HPDE6-E6E7 (cell line): Measurements from ENCODE around the gene ITPRID1.

Experiments
- DNase-seq: peaks from one replicate; pipeline ENCODE4 v3.0.0; 2011; ENCODE audit warnings: missing footprints; ENCODE audit errors: extremely low spot score

ITPRID1 gene

DNA sequence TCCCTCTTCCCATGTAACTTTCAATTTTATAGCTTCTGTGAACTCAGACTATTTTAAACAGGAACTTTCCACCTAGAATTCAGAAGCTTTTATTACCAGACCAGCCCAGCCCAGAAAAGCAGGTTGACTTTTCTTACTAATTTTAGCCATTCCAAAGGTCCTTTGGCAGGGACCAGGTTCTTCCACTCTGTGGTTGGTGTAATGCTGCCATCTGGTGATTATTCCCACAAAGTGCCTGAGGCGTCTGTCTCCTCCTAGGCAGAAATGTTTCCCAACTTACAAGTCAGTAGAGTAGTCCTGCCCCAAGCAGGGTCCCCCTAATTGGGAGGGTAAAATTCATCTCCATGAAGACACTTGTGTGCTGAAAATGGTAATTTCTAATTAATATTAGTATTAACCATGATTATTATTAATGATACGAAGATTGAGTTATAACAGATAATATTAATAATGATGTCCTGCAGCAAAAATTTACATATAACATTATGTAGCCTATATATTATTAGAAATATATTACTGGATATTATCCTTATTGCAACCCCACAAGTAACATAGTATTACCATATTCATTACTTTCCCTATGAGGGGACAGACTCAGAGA lies 120.1 kb downstream of the ITPRID1 start:
- DNase-seq, result peak; percentile 53

DNA sequence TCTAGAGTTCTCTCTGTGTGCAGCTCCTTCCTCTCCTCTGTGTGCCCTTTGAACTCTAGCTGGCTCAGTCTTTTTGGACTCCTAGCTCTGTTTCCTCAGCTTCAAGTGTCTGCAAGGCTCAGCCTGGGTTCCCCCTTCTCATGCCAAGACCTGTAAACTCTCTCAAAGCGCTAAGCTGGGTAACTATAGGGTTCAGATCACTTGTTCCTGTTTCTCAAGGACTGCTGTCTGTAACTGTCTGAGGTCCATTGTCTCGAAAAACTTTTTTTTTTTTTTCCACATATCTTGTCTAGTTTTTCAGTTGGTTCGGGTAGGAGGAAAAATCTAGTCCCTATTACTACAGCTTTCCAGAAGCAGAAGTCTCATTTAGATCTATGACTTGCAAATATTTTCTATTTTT lies 126.5 kb downstream of the ITPRID1 start:
- no peak for DNase-seq

DNA sequence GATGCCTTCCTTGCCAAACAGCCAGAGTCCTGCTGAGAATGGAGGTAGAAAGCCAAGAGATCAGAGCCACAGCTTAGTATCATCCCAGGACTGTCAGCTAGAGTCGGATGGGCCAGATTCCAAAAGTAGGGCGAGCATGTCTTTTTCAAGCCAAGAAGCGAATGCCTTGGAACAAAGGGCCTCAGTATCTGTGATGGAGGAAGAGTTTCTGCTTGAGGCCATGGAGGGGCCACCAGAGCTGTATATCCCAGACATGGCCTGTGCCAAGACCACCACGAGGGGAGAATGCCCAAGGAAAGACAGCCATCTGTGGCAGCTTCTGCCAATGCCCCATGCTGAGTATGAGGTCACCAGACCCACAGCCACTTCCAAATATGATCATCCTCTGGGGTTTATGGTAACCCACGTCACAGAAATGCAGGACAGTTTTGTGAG lies 128.8 kb downstream of the ITPRID1 start:
- no peak for DNase-seq

DNA sequence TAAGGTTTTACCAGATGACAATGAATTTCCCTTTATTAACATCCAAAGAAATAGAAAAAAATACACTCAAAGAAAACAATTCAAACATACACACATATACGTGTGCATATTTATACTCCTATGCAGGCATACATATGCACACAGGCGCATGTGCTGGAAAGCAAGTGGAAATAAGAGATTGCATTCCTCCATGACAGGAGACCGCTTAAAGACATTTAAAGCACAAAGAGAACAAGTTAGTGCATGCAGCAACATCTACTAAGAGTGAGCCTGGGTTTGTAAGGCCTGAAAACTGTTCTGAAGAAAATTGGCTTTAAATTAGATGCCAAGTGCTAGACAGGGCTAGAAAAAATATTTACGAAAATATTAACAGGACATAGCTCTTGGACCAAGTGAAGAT lies 133.1 kb downstream of the ITPRID1 start:
- DNase-seq, result no peak

DNA sequence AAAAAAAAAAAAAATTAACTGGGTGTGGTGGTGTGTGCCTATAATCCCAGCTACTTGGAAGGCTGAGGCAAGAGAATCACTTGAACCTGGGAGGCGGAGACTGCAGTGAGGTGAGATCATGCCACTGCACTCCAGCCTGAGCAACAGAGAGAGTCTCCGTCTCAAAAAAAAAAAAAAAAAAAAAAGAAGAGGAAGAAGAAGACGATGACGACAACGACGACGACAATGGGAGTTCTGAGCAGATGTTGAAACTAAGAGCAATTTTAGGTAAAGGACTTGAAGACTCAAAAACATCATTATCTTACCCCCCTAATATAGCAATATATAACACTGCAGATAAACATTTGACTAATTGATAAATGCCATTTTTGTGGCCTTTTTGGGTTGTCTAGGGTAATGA lies 133.6 kb downstream of the ITPRID1 start:
- DNase-seq, result no peak

DNA sequence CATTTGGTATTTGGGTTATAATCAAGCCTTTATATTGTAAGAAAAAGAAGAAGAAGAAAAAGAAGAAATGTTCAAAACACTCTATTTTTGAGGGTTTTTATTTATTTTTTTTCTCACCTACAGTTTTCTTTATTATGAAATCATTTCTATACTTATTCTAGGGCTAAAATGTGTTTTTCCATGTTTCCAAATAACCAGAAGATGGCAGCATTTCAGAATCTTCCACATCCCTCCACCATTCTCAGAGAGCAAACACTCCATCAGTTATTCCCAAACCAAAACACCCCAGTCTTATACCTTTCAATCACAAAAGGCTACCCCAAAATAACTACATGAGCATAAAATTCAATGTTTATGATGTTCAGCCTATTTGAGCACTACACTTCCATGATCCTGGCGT lies 134.4 kb downstream of the ITPRID1 start:
- no peak for DNase-seq

DNA sequence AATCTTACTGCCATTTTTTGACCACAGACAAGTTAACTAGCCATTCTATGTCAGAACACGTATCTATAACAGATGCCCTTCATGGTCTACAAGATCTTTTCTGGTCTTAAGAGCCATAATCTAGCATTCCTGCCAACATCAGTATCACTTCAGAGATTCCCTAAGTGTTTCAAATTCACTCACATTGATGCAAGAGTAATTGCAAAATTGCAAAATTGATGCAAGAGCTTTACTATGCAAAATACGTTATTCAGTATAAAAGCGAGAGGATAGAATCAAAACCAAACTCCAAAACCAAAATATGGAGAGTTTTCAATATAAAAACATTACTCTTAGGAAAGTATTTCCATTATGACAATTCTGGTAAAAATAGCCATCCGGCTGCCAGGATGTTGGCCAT lies 135.0 kb downstream of the ITPRID1 start:
- DNase-seq, result no peak

DNA sequence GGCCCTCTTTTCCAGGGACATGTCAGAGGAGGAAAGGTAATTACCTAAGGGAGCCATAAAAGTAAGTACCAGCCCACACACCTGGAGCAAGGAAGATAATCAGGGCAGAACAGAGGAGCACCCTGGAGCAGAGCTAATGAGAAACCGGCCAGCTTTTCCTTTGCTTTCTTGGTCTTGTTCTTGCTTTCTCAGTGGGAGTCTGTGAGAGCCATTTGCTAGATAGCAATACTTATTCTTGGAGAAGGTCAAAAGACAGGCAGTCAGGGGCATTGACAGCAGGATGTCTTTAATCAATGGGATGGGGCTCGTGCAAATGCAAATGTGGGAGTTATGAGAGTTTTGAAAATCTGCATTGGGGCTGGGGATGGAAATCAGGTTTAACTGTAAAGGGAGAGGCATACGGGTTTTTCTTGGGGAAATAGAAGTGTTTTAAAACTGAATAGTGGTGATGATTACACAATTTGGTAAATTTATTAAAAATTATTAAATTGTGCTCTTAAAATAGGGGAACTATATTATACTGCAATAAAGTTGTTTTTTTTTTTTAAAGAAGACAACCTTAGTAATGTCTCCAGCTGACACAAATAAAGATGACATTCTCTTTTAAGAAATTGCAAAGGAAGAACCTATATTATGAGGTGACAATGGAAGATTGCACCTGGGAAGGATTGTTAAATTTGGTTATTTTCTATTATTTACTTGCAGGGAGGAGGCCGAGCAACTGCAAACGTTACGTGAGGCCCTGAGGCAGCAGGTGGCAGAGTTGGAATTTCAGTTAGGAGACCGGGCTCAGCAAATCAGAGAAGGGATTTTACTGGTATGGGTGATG lies 137.6 kb downstream of the ITPRID1 start:
- DNase-seq, result no peak

DNA sequence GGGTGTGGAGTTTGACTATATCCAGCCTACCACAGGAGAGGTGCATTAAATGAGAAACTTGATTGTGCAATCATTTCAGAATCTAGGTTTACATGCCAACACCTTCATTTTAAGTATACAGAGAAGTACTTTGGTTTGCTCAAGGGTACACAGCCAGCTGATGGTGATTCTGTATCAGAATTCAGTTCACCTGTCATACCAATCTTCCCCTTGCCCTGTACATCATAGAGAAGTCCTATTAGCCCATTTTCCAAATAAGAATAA lies 138.1 kb downstream of the ITPRID1 start:
- no peak for DNase-seq

DNA sequence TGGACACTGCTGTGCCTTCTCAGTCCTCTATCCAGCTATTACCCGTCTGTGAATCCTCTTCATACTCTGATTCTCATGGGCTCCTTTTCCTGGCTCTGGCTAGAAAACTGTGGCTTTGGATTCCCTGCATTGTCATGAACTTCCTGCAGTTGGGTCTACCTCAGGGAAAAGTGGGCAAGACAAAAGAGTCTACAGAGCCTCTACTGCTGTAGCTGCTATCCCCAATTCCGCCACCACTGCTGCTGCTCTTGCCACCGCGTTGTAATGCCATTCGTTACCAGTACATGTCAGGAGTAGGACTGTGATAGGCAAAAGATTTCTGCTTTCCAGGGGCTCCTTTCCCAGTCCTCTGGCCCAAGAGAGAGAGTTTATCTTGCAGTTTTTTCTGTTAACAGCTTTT lies 149.2 kb downstream of the ITPRID1 start:
- DNase-seq, result no peak

DNA sequence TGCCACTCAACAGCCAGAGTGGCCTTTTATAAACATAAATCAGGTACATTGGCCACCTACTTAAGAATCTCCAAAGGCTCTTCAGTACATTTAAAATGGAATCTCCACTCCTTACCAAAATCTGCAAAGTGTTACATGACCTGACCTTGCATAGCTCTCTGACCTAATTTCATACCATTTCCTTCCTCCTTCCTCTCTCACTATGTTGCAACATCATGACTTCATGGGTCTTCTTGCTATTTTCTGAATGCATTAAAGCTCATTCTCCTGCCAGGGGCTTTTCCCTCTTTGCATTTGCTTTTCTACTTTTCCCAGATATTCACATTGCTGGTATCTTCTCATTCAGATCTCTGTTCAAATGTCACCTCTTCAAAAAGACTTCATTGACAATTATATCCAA lies 151.0 kb downstream of the ITPRID1 start:
- no peak for DNase-seq

DNA sequence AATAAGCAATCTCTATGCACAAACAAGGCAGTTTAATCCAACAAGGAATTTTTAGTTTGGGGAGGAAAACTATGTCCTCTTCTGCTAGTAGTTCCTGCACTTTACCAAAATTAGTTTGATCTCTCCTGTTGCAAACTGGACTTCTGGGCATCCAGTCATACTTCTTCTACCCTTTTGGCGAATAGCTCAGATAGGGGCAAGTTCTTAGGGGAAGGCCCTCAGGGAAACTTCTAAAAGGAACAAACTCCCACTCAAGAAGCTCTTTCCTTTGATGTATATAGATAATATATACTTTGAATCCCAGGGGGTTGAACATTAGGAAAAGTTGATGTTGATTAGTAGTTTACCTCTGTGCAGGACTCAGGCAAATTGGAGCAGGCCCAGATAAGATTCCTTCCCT lies 151.7 kb downstream of the ITPRID1 start:
- no peak for DNase-seq

DNA sequence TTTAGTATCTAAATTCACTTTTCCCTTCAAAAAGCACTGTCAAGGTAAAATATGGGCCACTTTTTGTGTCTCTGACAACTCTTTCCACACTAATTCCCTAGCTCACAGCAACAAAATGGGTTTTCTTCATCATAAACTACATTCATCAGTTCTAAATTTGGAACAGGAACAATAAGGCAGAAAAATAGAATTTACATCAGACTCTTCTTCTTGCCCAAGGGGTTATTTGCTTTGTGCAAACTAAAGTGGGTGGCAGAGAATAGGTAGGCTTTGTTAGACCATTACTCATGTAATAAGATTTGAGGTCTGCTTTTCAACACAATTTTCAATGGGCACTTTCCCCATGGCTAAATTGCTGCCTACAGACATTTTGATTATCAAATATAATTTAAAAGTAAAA lies 155.6 kb downstream of the ITPRID1 start:
- DNase-seq, result no peak

DNA sequence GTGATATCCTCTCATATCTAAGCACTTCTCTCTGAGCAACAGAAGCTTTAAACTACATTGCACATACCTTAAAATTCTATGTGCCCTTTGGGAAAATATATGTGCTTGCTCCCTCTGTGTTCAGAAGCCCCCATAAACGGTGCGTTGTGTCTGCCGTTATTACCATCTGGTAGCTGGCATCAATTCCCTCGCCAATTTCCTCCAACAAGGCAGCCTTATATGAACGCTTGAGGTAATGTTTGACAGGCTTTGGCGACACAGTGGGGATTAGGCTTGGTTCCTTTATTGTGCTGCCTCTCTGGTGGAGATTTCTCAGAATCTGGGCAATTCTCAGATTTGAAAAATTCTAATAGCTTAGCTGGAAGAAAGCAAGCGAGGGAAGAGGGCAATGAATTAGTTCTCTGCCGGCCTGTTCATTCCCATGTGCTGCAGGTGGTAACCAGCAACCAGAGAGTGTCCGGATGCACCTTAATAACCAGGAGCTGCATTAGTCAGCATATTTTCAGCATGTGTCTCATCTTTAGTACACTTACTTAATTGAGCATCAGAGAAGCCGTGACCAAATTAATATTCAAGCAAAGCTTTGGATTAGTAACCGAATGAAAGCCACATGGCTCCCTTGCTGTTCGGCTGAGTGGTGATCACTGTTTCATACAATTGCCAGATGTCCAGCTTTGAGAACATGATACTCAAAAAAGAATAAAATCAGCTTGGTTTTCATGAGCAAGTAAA lies 165.8 kb downstream of the ITPRID1 start:
- no peak for DNase-seq

DNA sequence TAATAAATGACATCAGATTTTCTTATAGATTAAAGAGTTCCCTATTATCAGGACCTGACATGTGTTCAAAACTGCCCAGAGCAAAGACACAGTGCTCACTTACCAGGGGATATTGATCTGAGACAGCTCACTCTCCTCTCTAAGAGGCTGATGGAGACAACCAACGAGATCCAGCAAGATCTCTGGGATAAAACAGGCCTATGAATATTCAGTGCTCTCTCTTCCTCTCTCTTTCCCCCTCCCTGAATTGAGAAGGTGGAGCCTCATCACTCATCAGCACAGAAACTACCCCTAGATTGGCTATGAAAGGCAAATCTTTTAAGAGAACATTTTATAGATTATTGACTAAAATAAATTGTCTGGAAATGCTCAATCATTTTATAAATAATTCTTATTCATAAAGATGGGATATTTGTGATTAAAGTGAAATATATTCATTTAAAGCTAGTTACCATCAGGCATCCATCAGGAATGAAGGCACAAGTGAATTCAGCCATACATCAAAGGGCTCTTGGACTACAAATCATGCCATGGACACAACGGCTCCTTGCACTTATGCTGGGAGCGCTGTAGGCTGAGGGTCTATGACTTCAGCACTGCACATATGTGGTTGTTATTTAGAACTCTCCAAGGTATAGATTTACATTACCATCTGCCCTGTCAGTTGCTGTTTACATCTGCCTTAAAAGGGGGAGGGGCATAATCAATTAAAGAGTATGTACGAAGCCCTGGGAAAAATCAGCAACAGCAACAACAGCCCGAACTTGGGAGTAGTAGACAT lies 169.7 kb downstream of the ITPRID1 start:
- DNase-seq, result no peak

DNA sequence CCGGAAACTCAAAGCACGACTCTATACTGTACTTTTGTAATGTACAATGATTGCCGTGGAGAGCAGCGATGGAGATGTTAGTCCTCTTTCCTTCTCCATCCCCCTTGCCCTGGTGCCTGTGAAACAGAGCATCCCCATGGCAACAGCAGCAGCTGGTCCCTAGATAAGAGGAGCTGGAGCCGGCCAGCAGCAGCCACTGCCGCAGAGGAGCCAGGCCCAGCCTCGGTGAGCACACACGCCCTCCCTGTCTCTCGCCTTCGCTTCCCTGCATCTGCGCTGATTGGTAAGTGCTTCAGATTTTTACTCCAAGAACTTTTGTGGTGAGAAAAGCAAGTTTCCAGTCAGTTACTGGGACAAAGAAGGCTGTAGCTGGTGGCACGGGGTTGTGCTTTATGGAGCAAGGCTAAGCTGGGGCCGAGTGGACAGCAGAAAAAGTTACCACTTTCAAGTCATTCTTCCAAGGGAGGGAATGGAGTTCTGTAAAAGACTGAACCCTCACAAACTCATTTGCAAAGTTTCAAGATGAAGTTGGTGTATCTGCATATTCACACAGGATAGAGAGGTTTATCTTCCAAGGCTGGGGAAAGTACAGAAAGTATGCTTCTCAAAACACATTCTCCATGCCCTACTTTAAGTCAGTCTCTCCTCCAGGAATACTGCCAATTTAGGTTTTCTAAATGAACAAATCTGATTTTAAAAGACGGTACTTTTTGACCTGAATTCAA lies 173.3 kb downstream of the ITPRID1 start, which contains the start of gene PPP1R17:
TSS of gene PPP1R17 (plus strand) at position 192 of the 725 bp plus-strand sequence. CDS start 5,227 bp downstream, outside the sequence.
- DNase-seq, result no peak

DNA sequence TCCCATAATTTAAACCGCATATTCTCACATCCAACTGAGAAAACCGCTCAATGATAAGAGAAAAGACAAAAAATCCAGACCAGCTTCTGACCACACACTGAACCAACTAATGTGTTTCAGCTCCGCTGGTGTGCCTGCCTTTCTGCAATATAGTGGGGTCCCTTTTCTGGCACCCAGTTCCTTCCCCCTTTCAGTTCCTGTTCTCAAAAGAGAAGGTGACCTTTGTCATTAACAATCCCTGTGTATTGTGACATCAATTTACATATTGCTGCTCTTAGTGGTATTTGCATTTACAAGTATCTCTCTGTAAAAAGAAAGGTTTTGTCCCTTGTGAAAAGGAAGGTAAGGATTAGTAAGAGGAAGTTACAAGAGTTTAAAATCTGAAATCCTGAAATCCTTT lies 174.5 kb downstream of the ITPRID1 start:
- DNase-seq, result no peak

DNA sequence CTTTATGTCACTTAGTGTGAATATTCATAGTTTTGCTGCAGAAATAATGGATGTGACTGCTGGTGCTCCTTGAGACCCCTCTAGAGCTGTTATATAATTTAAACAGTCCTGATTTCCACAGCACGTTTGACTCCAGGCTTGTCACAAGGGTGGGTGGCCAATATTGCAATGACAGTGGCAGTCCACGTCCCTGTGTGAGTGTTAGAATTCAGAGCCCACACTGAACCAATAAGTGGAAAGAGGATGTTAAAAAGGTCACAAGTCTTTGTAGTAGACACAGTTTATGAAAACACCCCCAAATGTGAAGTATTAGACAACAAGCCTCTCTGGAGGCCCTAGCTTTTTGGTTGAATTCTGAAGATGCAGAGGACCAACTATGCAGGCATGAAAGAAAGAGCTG lies 175.1 kb downstream of the ITPRID1 start:
- DNase-seq, result no peak

DNA sequence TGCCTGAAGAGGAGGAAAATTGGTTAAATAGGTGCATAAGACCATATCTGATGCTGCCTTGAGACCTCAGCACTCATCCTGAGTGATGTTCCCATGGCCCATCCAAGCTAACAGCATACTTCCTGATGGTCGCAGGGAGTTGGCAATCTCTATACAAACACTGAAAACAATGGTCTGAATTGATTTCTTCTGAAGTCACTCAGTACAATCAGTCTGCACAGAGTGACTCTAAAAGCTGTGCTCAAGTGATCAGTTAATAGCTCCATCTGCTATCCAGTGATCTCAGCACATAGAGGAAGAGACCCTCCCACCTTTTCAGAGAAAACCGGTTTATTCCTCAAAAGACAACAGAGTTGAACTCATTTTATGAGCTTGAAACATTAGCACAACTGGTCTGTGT lies 177.0 kb downstream of the ITPRID1 start:
- DNase-seq, result no peak

DNA sequence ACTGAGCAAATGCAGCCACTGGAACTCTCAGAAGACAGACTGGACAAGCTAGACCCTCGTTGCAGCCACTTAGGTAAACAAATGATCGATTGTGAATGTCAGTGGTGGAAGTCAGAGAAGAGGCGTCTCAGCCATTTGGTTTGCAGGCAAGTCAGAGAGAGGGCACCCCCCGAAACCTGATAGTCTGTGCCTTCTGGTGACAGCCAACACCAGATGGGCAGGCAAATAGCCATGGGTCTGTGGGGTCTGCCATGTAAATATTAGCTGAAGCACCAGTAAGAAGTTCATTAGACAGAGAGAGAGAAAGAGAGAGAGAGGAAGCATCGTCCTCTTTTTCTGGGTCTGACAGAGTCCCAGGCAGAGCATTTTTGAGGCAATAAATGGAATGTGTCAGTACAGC lies 178.6 kb downstream of the ITPRID1 start:
- no peak for DNase-seq

DNA sequence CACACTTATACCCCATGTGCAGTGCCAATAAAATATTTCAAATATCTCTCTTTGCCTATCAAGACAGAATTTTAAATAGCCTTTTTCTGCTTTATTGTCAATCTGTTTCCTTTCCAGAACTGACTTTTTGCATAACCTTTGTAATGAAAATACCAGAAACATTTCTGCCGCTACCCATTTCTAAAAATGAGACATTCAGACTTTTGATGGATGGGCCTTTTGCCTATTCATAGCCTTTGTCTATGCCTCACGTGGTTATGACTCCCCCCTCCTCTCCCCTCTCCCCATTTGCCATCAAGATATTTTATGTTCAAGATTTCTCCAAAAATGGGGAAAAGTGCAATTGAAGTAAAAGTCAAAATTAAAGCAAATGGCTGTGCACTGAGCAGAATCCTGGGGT lies 179.0 kb downstream of the ITPRID1 start:
- DNase-seq, result no peak
